GM18873 (cell line): ENCODE results near the gene GIMAP5.

Experiments used
- ATAC-seq: cut with Tn5 transposase; IDR thresholded peaks from one replicate; pipeline ENCODE4 v1.9.1; 2021; ENCODE audit warnings: mild to moderate bottlenecking, moderate library complexity, moderate number of reproducible peaks; ENCODE audit not compliant: unreplicated experiment, low FRiP score

The GIMAP5 gene

DNA sequence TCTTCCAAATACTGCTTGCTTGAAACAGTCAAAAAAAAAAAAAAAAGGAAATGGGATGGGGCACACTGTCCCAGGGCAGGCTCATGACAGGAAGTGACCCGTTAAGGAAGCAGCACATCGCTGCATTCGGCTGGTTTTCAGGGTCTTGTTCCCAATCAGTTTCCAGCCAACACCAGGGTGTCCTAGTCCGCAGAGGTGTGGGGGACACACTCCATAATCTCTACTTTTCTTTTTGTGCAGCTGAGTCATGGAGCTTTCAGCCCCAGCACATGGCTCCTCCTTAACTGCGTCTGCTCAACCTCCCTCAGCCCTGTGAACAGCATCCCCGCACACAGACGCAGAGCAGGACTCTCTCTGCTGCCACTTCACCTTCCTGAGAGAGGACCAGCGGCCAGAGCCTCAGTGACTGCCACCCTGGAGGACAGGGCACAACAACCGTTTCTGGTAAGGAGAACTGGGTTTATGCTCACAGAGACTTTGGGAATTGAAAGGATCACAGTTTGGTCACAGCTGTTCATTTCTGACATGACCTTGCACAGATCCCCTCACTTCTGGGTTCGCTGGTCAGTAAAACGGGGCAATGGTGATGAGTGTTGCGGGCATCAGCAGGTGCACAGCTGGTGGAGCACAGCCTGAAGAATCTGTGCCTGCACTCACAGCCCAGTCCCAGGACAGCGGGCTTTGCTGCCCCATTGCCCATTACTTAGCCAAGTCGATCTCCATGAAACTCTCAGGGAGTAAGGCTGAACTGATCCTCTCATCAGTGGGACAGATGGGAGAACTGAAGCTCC lies at the start of gene GIMAP5:
GIMAP5 (plus strand) TSS at position 154 of the 791 bp plus-strand sequence. CDS start 3,467 bp downstream, outside the sequence.
- ATAC-seq: no peak

DNA sequence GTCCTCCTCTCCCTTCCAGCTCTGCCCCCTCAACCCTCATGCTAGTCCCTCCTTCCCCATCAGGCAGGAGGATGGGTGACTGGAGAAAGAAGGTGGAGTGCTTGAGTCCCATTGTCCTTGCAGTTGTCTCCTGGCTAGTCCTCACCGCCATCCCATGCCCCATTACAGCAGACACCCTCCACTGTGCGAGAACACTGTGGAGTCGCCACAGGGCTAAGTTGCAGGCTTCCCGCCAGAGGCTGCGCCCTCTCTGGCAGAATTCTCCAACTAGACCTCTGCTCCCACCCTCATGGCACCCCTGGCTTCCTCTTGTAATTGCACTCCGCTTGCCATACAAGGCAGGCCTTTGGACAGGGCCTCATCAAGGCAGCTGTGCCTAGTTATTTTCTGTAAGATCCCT lies 48.6 kb upstream of the GIMAP5 start:
- no peak for ATAC-seq

GRCh38 chr7:150695654-150696053 lies 41.6 kb upstream of the GIMAP5 start:
- ATAC-seq: no peak

- ATAC-seq: no peak
These were observed 34.0 kb upstream of the GIMAP5 start for GRCh38 chr7:150703209-150703608.

- ATAC-seq: no peak
These were observed 21.9 kb upstream of the GIMAP5 start for GRCh38 chr7:150715293-150715692.

GRCh38 chr7:150715738-150716137 lies 21.5 kb upstream of the GIMAP5 start:
- ATAC-seq: no peak

DNA sequence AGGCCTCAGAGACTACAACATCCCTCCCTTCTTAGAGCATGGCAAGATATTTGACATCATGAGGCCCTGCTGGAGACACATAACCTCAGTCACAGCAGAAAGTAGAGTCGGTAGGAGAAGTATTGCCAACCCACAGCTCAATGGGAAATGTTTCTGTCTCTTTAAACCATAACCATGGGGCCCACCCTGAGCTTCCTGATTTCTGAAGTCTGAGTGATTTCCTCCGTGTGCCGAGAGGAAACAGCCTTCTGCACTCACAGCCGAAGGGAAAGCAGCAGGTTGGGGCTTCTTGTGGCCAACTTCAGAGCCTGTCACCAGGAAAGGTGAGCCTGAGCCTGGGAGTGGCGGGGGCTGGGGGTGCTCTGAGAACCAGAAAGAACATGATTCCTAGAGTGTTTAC lies 20.9 kb upstream of the GIMAP5 start, which contains the start of gene GIMAP1:
GIMAP1 (plus strand) TSS at position 246 of the 400 bp plus-strand sequence. CDS start 2,435 bp downstream, outside the sequence.
- ATAC-seq: no peak

DNA sequence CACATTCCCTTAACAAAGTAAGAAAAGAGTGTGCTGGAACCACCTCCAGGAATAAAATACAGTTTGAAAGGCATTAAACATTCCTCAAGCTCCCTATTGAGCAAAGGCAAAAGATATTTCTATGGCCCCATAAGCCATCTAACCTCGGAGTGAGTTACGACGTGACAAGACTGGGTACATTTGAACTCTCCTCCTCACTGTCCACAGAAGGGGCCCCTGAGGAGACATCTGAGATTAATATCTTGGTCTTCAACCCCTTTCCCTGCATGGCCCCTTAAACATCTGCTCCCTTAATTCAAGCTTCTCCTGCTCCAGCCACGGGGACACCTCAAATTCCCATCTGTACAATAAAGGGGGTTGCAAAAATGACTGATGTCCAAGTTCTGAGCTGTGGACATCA lies 20.3 kb upstream of the GIMAP5 start:
- no peak for ATAC-seq

GRCh38 chr7:150717814-150718420 lies 19.3 kb upstream of the GIMAP5 start:
- ATAC-seq: no peak

- ATAC-seq: no peak
These were observed 17.8 kb upstream of the GIMAP5 start for GRCh38 chr7:150719436-150719835.

GRCh38 chr7:150719960-150720891 lies 17.0 kb upstream of the GIMAP5 start:
- ATAC-seq: no peak

- ATAC-seq: no peak
These were observed 15.2 kb upstream of the GIMAP5 start for GRCh38 chr7:150721970-150722373.

GRCh38 chr7:150722431-150722931 lies 14.7 kb upstream of the GIMAP5 start:
- no peak for ATAC-seq

GRCh38 chr7:150723467-150723866 lies 13.8 kb upstream of the GIMAP5 start:
- ATAC-seq: no peak

- no peak for ATAC-seq
These were observed 9.8 kb upstream of the GIMAP5 start for GRCh38 chr7:150727381-150727780.

GRCh38 chr7:150728011-150728410 lies 9.2 kb upstream of the GIMAP5 start:
- no peak for ATAC-seq

GRCh38 chr7:150728609-150729008 lies 8.6 kb upstream of the GIMAP5 start:
- no peak for ATAC-seq

DNA sequence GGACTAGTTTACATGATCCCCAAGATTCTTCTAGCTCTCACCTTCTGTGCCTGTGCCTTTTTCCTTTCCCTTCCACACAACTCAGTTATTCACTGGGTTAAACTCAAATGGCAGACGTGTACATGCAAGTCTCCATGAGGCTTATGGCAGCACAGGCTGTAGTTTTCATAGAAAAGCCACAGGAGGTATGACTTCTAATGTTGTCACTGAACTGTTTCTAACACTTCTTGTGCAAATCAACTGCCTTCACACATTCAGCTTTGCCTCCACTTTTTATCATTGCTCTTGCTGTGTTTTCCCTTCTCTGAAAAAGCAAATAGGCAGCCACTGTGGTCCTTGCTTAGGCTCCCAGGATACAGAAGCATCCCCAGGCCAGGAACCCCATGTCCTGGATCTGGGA lies 5.3 kb upstream of the GIMAP5 start:
- no peak for ATAC-seq

DNA sequence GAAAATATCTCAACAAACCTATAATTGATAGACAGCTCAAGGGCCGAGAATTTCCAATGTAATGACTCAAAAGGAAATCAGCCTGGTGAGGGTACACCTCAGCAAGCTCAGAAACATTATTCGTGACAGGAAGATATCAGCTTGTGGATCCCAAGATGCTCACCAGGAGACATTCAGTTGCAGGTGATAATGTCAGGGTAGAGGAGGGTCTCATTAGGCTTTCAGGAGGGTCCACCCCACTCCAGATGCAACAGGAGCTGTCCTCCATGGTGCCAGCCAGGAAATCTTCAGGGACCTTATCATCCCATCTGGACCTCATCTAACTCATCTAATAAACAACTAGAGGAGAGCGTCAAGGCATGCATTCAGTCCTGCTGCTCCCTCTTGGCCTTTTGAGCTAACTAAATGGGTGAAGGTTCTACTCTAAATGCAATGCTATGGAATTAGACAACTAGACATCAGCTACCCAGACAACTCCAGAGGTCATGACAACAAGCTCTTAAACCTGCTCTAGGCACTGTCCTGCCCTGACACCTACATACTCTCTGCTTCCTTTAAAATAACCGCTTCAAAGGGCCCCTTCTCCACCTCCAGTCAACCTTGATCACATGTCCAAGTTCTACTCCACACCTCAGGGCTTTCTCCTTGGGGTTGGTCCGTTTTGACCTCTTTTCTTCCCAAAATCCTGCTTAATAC lies 4.3 kb upstream of the GIMAP5 start:
- no peak for ATAC-seq

DNA sequence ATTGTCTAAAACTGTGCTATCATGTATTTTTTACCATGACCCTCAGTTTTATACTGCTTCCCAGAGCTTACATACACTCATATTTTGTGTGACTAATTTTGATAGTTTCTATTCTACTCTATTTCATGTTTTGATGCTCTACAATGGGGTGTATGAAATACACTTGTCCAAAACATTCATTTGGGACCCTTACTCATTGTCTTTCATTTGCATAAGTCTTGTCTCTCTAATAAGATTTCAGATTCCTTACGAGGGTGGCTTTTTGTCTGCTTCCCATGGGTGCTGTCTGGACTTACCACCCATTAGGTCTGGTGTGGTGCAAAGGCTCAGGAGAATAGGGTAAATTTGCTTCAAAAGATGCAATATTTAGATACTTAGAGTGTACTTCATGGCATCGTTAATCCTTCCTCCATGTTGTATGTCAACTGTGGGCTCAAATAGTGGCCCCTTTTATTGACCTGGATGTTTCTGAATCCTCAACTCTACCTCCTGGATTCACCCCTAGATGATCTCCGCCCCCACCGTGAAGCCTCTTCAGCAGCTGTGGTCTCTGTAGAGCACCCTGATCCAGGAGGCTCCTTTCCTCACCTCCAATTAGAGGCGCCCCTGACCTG lies 3.6 kb upstream of the GIMAP5 start:
- no peak for ATAC-seq
